HCT116 (cell line): ENCODE data around the gene NDUFS7. TPM values are rescaled to one million over a fixed set of nuclear protein-coding genes. Genes with fewer than 3 reads are reported as not detected.
A peak's percentile ranks its signal among the peaks of the same experiment; 100 is the strongest.

Experiments used
- ATAC-seq: fragments of 200-7000 bp; cut with Tn5 transposase; 2 replicates; pipeline ENCODE4 v1.9.1; 2020; ENCODE audit warnings: mild to moderate bottlenecking, moderate library complexity
- BruUV-seq: library from RNA; stranded (reverse); fragments of 400-500 nt; replicated peaks from 2 replicates; lab custom pipeline; 2021; lab: Mats Ljungman, UMichigan
- CTCF ChIA-PET: fragments of 300-600 bp; sonication (Branson Sonifier 250); formaldehyde crosslinking; loops from one replicate; lab custom pipeline; 2021; ENCODE audit warnings: antibody characterized with exemption; lab: Charles Lee
- POLR2A ChIA-PET: fragments of 300-600, 350-600 bp; sonication (Branson Sonifier 250); formaldehyde crosslinking; loops from one replicate; lab custom pipeline; 2021; ENCODE audit warnings: antibody characterized with exemption; lab: Charles Lee
- RAD21 ChIA-PET, 2 experiments: fragments of 300-600 bp; sonication (Branson Sonifier 250); formaldehyde crosslinking; loops; one replicate each; lab custom pipeline; 2023; ENCODE audit warnings: low total read pairs in 2 of 2; ENCODE audit not compliant: uncharacterized antibody in 2 of 2, unreplicated experiment in 2 of 2, low non-redundant PET in 1 of 2; lab: Charles Lee
- DNase-seq: peaks from one replicate; pipeline ENCODE4 v3.0.0-alpha.2; 2010; ENCODE audit warnings: low read depth, low spot score
- H2AFZ ChIP-seq: fragments of 200-600 bp; shearing (Covaris generic), sonication (generic); 2 replicates; pipeline ENCODE4 v1.6.1; 2017; ENCODE audit warnings: low read depth, mixed run types, mixed read lengths, antibody characterized with exemption, low read length; ENCODE audit not compliant: poor library complexity, severe bottlenecking
- H3K27ac ChIP-seq: 2 replicates; pipeline ENCODE4 v1.5.1; 2012; ENCODE audit warnings: low read depth, low read length
- H3K27me3 ChIP-seq: fragments of 200-600 bp; sonication (generic); 2 replicates; pipeline ENCODE4 v1.6.1; 2016; ENCODE audit warnings: mixed run types, low read length, mixed read lengths; ENCODE audit not compliant: insufficient read depth
- H3K36me3 ChIP-seq, 2 experiments: fragments of 200-500 bp in 1 of 2; fragments of 200-600 bp in 1 of 2; sonication (Bioruptor generic) in 1 of 2; sonication (generic) in 1 of 2; 2 replicates each; pipeline versions ENCODE4 v1.5.1 to v1.6.1; 2014 to 2016; ENCODE audit warnings: low read length in 2 of 2, inconsistent platforms in 1 of 2, mixed read lengths in 1 of 2, mixed run types in 1 of 2; ENCODE audit not compliant: insufficient read depth in 2 of 2, control insufficient read depth in 1 of 2
- H3K4me1 ChIP-seq, 2 experiments: fragments of 200-600 bp in 1 of 2; sonication (generic) in 1 of 2; 2 replicates each; pipeline versions ENCODE4 v1.5.1 to v1.6.1; 2012 to 2017; ENCODE audit warnings: low read length in 2 of 2, inconsistent platforms in 1 of 2, mild to moderate bottlenecking in 1 of 2, mixed read lengths in 1 of 2, mixed run types in 1 of 2, moderate library complexity in 1 of 2; ENCODE audit not compliant: insufficient read depth in 2 of 2, control insufficient read depth in 1 of 2
- H3K4me2 ChIP-seq: fragments of 200-600 bp; sonication (generic); 2 replicates; pipeline ENCODE4 v1.6.1; 2017; ENCODE audit warnings: mixed run types, low read length, mixed read lengths
- H3K4me3 ChIP-seq, 2 experiments: fragments of 200-600 bp in 1 of 2; sonication (generic) in 1 of 2; replicated peaks in 1 of 2; 2 replicates each; pipeline ENCODE4 v1.5.1; 2011 to 2016; ENCODE audit warnings: low read length in 2 of 2, control low read depth in 1 of 2, low read depth in 1 of 2, mild to moderate bottlenecking in 1 of 2, mixed read lengths in 1 of 2, mixed run types in 1 of 2
- H3K79me2 ChIP-seq: fragments of 200-600 bp; sonication (generic); 2 replicates; pipeline ENCODE4 v1.6.1; 2017; ENCODE audit warnings: mild to moderate bottlenecking, mixed run types, low read length, moderate library complexity, mixed read lengths; ENCODE audit not compliant: insufficient read depth
- H3K9ac ChIP-seq: fragments of 200-600 bp; sonication (generic); 2 replicates; pipeline ENCODE4 v1.6.1; 2016; ENCODE audit warnings: low read length, mixed read lengths
- H3K9me2 ChIP-seq: fragments of 200-600 bp; sonication (generic), shearing (Covaris generic); 2 replicates; pipeline ENCODE4 v1.6.1; 2017; ENCODE audit warnings: mixed run types, mild to moderate bottlenecking, moderate library complexity; ENCODE audit not compliant: insufficient read depth
- H3K9me3 ChIP-seq, 2 experiments: fragments of 200-500 bp in 1 of 2; fragments of 200-600 bp in 1 of 2; sonication (Bioruptor generic) in 1 of 2; sonication (generic) in 1 of 2; 2 replicates each; pipeline ENCODE4 v1.6.1; 2014 to 2017; ENCODE audit warnings: low read length in 2 of 2, mixed read lengths in 2 of 2, inconsistent platforms in 1 of 2, low read depth in 1 of 2, mild to moderate bottlenecking in 1 of 2, mixed run types in 1 of 2, moderate library complexity in 1 of 2; ENCODE audit not compliant: control insufficient read depth in 1 of 2, insufficient read depth in 1 of 2
- H4K20me1 ChIP-seq: fragments of 200-600 bp; sonication (generic), shearing (Covaris generic); 2 replicates; pipeline ENCODE4 v1.6.1; 2017; ENCODE audit warnings: mixed run types, mild to moderate bottlenecking, moderate library complexity; ENCODE audit not compliant: insufficient read depth
- ATF3 ChIP-seq: IDR thresholded peaks from 2 replicates; pipeline ENCODE4 v1.6.1; 2012
- ELF1 ChIP-seq: IDR thresholded peaks from 2 replicates; pipeline ENCODE4 v1.6.1; 2012; ENCODE audit warnings: low read depth, borderline replicate concordance
- EZH2 ChIP-seq: fragments of 200-600 bp; sonication (generic); IDR thresholded peaks from 2 replicates; pipeline ENCODE4 v1.6.1; 2017; ENCODE audit warnings: antibody characterized with exemption, mixed run types
- EZH2phosphoT487 ChIP-seq: fragments of 200-600 bp; IDR thresholded peaks from 2 replicates; pipeline ENCODE4 v1.6.1; 2018; ENCODE audit warnings: antibody characterized with exemption, borderline replicate concordance
- MAX ChIP-seq: IDR thresholded peaks from 2 replicates; pipeline ENCODE4 v1.6.1; 2012
- POLR2A ChIP-seq: IDR thresholded peaks from 2 replicates; pipeline ENCODE4 v1.7.0; 2011; ENCODE audit warnings: borderline replicate concordance; ENCODE audit not compliant: insufficient read depth, insufficient read length; ENCODE audit errors: extremely low read depth
- POLR2AphosphoS5 ChIP-seq: IDR thresholded peaks from 2 replicates; pipeline ENCODE4 v1.6.1; 2011; ENCODE audit warnings: mild to moderate bottlenecking, low read depth, low read length, moderate library complexity
- SIN3A ChIP-seq: IDR thresholded peaks from 2 replicates; pipeline ENCODE4 v1.6.1; 2012; ENCODE audit warnings: low read depth
- SRF ChIP-seq: IDR thresholded peaks from 2 replicates; pipeline ENCODE4 v1.6.1; 2012; ENCODE audit warnings: low read depth
- YY1 ChIP-seq: IDR thresholded peaks from 2 replicates; pipeline ENCODE4 v1.6.1; 2011; ENCODE audit warnings: low read length, low read depth, moderate library complexity, mild to moderate bottlenecking; ENCODE audit not compliant: insufficient replicate concordance; ENCODE audit errors: extremely low read depth
- intact Hi-C: fragments of 100-400 bp; cut with micrococcal nuclease; formaldehyde crosslinking; loops from 2 replicates; pipeline ENCODE4 v1.10.0; 2022
- total RNA-seq: library from RNA; stranded (reverse); gene quantifications from one replicate; pipeline ENCODE4 v1.2.1, GENCODE V29; 2021; ENCODE audit not compliant: unreplicated experiment
- TF ChIP-seq, protein P1 (sequence below): IDR thresholded peaks from 2 replicates; pipeline ENCODE4 v1.6.1; 2012; ENCODE audit warnings: low read depth

NDUFS7 gene
- total RNA-seq, 1 experiment from 2014 or later, result 114 TPM

DNA sequence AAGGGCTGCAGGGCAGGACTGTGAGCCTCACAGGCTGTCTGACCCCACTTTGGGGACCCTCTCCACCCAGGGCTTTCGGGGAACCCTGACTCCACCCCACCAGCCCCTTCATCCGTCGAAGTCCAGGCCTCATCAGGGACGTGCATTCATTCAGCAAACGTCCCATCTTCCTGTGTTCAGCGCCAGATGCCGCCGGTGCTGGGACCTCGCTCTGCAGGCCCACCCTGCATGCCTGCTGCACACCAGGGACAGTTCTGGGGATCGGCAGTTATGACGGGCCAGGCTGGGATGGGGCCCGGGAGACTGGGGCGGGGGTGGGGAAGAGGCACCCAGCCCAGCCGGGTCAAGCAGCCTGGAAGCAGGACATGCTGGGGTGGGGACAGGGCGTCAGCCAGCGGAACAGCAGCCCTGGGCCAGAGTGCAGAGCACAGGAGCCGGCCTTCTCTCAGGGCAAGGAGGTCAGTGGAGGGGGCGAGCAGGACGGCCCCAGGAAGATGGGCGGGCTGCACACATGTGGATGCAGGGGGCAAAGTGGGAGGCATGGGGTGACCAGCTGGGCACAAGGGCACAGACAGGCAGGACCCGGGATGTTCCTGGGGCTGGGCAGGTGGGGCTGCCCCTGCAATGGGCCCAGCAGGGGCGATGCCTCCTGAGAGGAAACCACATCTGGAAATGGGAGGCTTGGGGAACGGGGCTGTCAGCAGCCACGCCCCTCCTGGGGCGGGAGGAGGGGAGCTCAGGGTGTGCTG, 12.5 kb downstream of the NDUFS7 start:
- no peaks in the 10 kb centered on the region for H3K27me3 ChIP-seq
- H2AFZ ChIP-seq, result no peak overlapping the region
- H3K4me2 ChIP-seq, result peak overlapping the region; percentile 23
- TF ChIP-seq EZH2phosphoT487 (no peak), MAX (no peak), POLR2A (peak; percentile 20)
- peaks cover 2 to 33% of the 10 kb centered on the region in 2 experiments; a peak in 2 of 4 replicates for H3K4me1 ChIP-seq
- peak overlapping the region; percentile 2; the same call in 1 of the 2 replicates for H3K27ac ChIP-seq
- H3K36me3 ChIP-seq, result peaks cover 2 to 12% of the 10 kb centered on the region in 2 experiments; a peak in 2 of 4 replicates
- no peak for DNase-seq
- intact Hi-C loops, result no loop called here
- ChIA-PET RAD21 (no interaction called here), POLR2A (interaction anchor here (1.8 kb wide), 1 partner anchor 47 kb away, joined by 4 read pairs; no protein-coding TSS in a partner anchor), CTCF (no interaction called here)
- ATAC-seq, result peak; percentile 28
- H3K9me3 ChIP-seq, result no peaks in the 10 kb centered on the region
- H3K9me2 ChIP-seq, result no peaks in the 10 kb centered on the region
- no peaks in the 10 kb centered on the region for H4K20me1 ChIP-seq
- peaks cover 14% of the 10 kb centered on the region for H3K79me2 ChIP-seq
- H3K4me3 ChIP-seq, result no peak overlapping the region
- BruUV-seq, result no TSS peak
- H3K9ac ChIP-seq, result no peak overlapping the region; the same call in 1 of the 2 replicates

GRCh38 chr19:1396768-1397679, 13.3 kb downstream of the NDUFS7 start:
- intact Hi-C loops, result no loop called here
- ChIA-PET CTCF (no interaction called here), RAD21 (no interaction called here), POLR2A (interaction anchor here (1.8 kb wide), 1 partner anchor 46 kb away, joined by 4 read pairs; no protein-coding TSS in a partner anchor)
- peaks cover 6 to 39% of the 10 kb centered on the region in 2 experiments for H3K4me1 ChIP-seq
- no peaks in the 10 kb centered on the region for H4K20me1 ChIP-seq
- H3K27me3 ChIP-seq, result no peaks in the 10 kb centered on the region
- H3K4me2 ChIP-seq, result peak overlapping the region; percentile 23
- H3K79me2 ChIP-seq, result peaks cover 14% of the 10 kb centered on the region
- DNase-seq (no peak), ATAC-seq (peak; percentile 7)
- H3K9ac ChIP-seq, result no peak overlapping the region; the same call in 1 of the 2 replicates
- no peak overlapping the region for H2AFZ ChIP-seq
- no peaks in the 10 kb centered on the region for H3K9me3 ChIP-seq
- no TSS peak for BruUV-seq
- no peak overlapping the region for H3K4me3 ChIP-seq
- no peak overlapping the region; the same call in 1 of the 2 replicates for H3K27ac ChIP-seq
- H3K36me3 ChIP-seq, result peaks cover 2 to 12% of the 10 kb centered on the region in 2 experiments; a peak in 2 of 4 replicates
- H3K9me2 ChIP-seq, result no peaks in the 10 kb centered on the region
- TF ChIP-seq SRF (no peak), ATF3 (no peak), POLR2AphosphoS5 (no peak; the same call in 1 of the 2 replicates), EZH2phosphoT487 (no peak), ELF1 (no peak), SIN3A (no peak), EZH2 (no peak), YY1 (no peak)
- TF ChIP-seq, protein P1, sequence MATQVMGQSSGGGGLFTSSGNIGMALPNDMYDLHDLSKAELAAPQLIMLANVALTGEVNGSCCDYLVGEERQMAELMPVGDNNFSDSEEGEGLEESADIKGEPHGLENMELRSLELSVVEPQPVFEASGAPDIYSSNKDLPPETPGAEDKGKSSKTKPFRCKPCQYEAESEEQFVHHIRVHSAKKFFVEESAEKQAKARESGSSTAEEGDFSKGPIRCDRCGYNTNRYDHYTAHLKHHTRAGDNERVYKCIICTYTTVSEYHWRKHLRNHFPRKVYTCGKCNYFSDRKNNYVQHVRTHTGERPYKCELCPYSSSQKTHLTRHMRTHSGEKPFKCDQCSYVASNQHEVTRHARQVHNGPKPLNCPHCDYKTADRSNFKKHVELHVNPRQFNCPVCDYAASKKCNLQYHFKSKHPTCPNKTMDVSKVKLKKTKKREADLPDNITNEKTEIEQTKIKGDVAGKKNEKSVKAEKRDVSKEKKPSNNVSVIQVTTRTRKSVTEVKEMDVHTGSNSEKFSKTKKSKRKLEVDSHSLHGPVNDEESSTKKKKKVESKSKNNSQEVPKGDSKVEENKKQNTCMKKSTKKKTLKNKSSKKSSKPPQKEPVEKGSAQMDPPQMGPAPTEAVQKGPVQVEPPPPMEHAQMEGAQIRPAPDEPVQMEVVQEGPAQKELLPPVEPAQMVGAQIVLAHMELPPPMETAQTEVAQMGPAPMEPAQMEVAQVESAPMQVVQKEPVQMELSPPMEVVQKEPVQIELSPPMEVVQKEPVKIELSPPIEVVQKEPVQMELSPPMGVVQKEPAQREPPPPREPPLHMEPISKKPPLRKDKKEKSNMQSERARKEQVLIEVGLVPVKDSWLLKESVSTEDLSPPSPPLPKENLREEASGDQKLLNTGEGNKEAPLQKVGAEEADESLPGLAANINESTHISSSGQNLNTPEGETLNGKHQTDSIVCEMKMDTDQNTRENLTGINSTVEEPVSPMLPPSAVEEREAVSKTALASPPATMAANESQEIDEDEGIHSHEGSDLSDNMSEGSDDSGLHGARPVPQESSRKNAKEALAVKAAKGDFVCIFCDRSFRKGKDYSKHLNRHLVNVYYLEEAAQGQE, result no peak
